ENCODE results near the gene ZC2HC1B. TPM values are rescaled to one million over a fixed set of nuclear protein-coding genes. Genes with fewer than 3 reads are reported as not detected.
A peak's percentile ranks its signal among the peaks of the same experiment; 100 is the strongest.

The ZC2HC1B gene
- total and polyA plus RNA-seq, 2 of the 8 experiments (the other 6 are each of a cell fraction or from before 2014, with no cell fraction given) = not detected

DNA sequence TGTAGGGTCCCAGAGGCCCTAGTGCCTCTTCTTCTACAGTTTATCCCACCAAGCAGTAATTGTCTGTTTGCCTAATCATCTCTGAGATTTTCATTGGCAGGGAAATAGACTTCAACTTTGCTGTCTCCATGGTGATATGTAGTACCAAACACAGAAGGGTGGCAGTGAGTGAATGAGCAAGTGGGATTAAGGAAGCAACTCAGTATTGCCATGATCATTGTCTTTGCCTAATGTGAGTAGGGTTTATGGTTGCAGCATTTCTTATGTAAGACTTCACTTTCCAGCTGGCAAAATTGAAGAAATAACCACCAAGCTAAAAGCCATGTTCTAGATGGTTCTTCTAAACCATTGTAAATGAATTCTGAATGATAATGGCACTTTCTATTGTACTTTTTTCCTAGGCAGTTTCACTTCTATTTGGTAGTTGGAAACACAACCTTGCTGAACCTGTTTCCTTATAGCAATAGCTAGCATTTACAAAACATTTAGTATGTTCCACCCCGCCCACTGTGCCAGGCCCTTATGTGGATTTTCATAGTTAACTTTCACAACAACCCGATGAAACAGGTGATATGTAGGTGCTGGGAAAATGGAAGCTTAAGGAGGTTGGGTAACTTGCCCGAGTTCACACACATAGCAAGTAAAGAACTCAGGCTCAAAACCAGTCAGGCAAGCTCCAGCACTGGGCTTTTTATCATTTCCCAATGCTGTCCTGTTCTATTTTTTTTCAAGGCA, 32.0 kb downstream of the ZC2HC1B start:
- Histone ChIP-seq H4K8ac (ENCODE audit: extremely low read depth, insufficient read depth, low read length) (no peak overlapping the region), H2BK20ac (ENCODE audit: low read length) (no peak overlapping the region), H3K4me3 (ENCODE audit: extremely low read depth in 1 of 4, insufficient read depth in 2 of 4, low read depth in 3 of 4, low read length in 4 of 4) (no peak overlapping the region), H4K91ac (replicated peaks; ENCODE audit: insufficient read length, low read length) (no peak overlapping the region), H3K23me2 (ENCODE audit: low read depth, low read length) (no peaks in the 10 kb centered on the region; the same call in 1 of the 2 replicates), H3K56ac (replicated peaks; ENCODE audit: insufficient read length, low read depth, low read length) (no peak overlapping the region), H3K79me2 (ENCODE audit: control insufficient read depth in 1 of 2, insufficient read depth in 2 of 2, low read length in 2 of 2) (no peaks in the 10 kb centered on the region), H3K14ac (ENCODE audit: insufficient read length) (no peak overlapping the region), H3K4me2 (ENCODE audit: insufficient read depth in 1 of 2, low read depth in 2 of 2, low read length in 2 of 2) (no peak overlapping the region), H3K79me1 (ENCODE audit: low read depth, low read length) (no peaks in the 10 kb centered on the region), H4K20me1 (replicated peaks in 1 of 2; ENCODE audit: control insufficient read depth in 1 of 2, insufficient read depth in 2 of 2, low read length in 2 of 2) (no peaks in the 10 kb centered on the region), H2BK120ac (replicated peaks; ENCODE audit: low read depth, low read length) (no peak overlapping the region), H3K9me3 (ENCODE audit: insufficient read depth in 2 of 2, low read depth in 1 of 2, low read length in 1 of 2) (no peaks in the 10 kb centered on the region), H2BK15ac (ENCODE audit: low read length) (no peak overlapping the region), H2AFZ (ENCODE audit: low read length) (peak overlapping the region; percentile 40; the same call in 1 of the 2 replicates), H2AK5ac (ENCODE audit: low read depth, low read length) (no peak overlapping the region), H3K18ac (ENCODE audit: extremely low read depth, low read length) (no peak overlapping the region), H3K27me3 (replicated peaks in 1 of 4; ENCODE audit: control insufficient read depth in 3 of 4, extremely low read depth in 1 of 4, insufficient read depth in 3 of 4, low read length in 3 of 4) (no peaks in the 10 kb centered on the region), H3K9ac (replicated peaks in 1 of 4; ENCODE audit: extremely low read depth in 1 of 4, low read depth in 3 of 4, low read length in 3 of 4) (no peak overlapping the region), H2BK5ac (ENCODE audit: low read depth, low read length) (no peak overlapping the region), H3K4me1 (replicated peaks in 1 of 4; ENCODE audit: control insufficient read depth in 3 of 4, insufficient read depth in 4 of 4, low read length in 3 of 4) (peaks cover 0 to 7% (median 0%) of the 10 kb centered on the region in 4 experiments; a peak in 2 of 7 replicates), H3K4ac (replicated peaks; ENCODE audit: insufficient read length, low read depth, low read length) (no peak overlapping the region), H2BK12ac (ENCODE audit: low read depth, low read length) (no peak overlapping the region), H4K5ac (ENCODE audit: insufficient read length, low read depth, low read length) (no peak overlapping the region), H3K23ac (ENCODE audit: insufficient read length) (no peak overlapping the region), H3K36me3 (ENCODE audit: control insufficient read depth in 2 of 4, insufficient read depth in 4 of 4, low read length in 3 of 4) (no peaks in the 10 kb centered on the region), H3K27ac (ENCODE audit: low read depth, low read length) (no peak overlapping the region)
- ChIA-PET CTCF (ENCODE audit: partially characterized antibody) (interaction anchor here (0.9 to 4.1 kb wide), 4 partner anchors 13 to 46 kb away, joined by 3 to 15 read pairs (median 8); no protein-coding TSS in a partner anchor), POLR2A (ENCODE audit: partially characterized antibody) (no interaction called here)
- no peak for DNase-seq (ENCODE audit: low read depth in 1 of 2, low spot score in 2 of 2)
- 81% methylated on average over 3 of the region's 3 CpGs; no CpG with 5 or more reads in 1 of the 2 experiments for WGBS, 2 experiments (ENCODE audit: extremely low coverage in 1 of 2, insufficient coverage in 1 of 2, insufficient read length in 1 of 2, insufficient replicate concordance in 2 of 2, low coverage in 1 of 2, low lambda C conversion rate in 2 of 2, missing lambda C conversion rate in 1 of 2)
- FAIRE-seq = no peak
- TF ChIP-seq TBP (IDR thresholded peaks at IDR 0.05; ENCODE audit: low read depth, low read length) (no peak), TCF12 (IDR thresholded peaks at IDR 0.05; ENCODE audit: low read depth, low read length) (no peak), NRF1 (IDR thresholded peaks at IDR 0.05; ENCODE audit: low read depth, low read length) (no peak), TEAD4 (IDR thresholded peaks at IDR 0.05; ENCODE audit: low read depth, low read length) (no peak), BCL11A (IDR thresholded peaks at IDR 0.05; ENCODE audit: low read depth in 2 of 2, low read length in 2 of 2) (no peak), CBX8 (IDR thresholded peaks at IDR 0.05; ENCODE audit: borderline replicate concordance, low read depth, low read length) (no peak), PHF8 (conservative IDR thresholded peaks at IDR 0.05; ENCODE audit: low read depth, low read length) (no peak), SIRT6 (IDR thresholded peaks at IDR 0.05; ENCODE audit: low read length) (no peak), TAF7 (optimal IDR thresholded peaks at IDR 0.05; ENCODE audit: borderline replicate concordance, low read depth, low read length) (no peak), SP1 (IDR thresholded peaks at IDR 0.05; ENCODE audit: low read depth, low read length) (no peak)
- TF ChIP-seq, protein P1, sequence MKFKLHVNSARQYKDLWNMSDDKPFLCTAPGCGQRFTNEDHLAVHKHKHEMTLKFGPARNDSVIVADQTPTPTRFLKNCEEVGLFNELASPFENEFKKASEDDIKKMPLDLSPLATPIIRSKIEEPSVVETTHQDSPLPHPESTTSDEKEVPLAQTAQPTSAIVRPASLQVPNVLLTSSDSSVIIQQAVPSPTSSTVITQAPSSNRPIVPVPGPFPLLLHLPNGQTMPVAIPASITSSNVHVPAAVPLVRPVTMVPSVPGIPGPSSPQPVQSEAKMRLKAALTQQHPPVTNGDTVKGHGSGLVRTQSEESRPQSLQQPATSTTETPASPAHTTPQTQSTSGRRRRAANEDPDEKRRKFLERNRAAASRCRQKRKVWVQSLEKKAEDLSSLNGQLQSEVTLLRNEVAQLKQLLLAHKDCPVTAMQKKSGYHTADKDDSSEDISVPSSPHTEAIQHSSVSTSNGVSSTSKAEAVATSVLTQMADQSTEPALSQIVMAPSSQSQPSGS (IDR thresholded peaks at IDR 0.05; ENCODE audit: low read length) = no peak
